Keratinocyte (primary cell): Measurements from ENCODE around the gene PARD3. TPM values are rescaled to one million over a fixed set of nuclear protein-coding genes. Genes with fewer than 3 reads are reported as not detected.

ENCODE experiments used
- DNase-seq: peaks from one replicate; pipeline ENCODE4 v3.0.0-alpha.2; 2011; ENCODE audit warnings: low read depth, missing footprints, low spot score
- FAIRE-seq: peaks from 2 replicates; lab custom pipeline; 2011; peaks lifted over from hg19 to GRCh38; lab: Jason Lieb, UNC
- H2AFZ ChIP-seq: 2 replicates; pipeline ENCODE4 v1.6.0; 2012; ENCODE audit warnings: low read length, control low read depth, inconsistent platforms; ENCODE audit not compliant: control insufficient read depth
- H3K27ac ChIP-seq: 2 replicates; pipeline ENCODE4 v1.5.1; 2011; ENCODE audit warnings: low read length; ENCODE audit not compliant: control insufficient read depth, insufficient read depth
- H3K27me3 ChIP-seq: 3 replicates; pipeline ENCODE4 v1.6.0; 2011; ENCODE audit warnings: low read length; ENCODE audit not compliant: control insufficient read depth, insufficient read depth; ENCODE audit errors: extremely low read depth
- H3K36me3 ChIP-seq, 2 experiments: 2 replicates in 1 of 2; 3 replicates in 1 of 2; pipeline ENCODE4 v1.5.1; 2011; ENCODE audit warnings: low read length in 2 of 2, mild to moderate bottlenecking in 1 of 2; ENCODE audit not compliant: control insufficient read depth in 2 of 2, insufficient read depth in 2 of 2; ENCODE audit errors: extremely low read depth in 1 of 2
- H3K4me1 ChIP-seq: 3 replicates; pipeline ENCODE4 v1.5.1; 2011; ENCODE audit warnings: low read length; ENCODE audit not compliant: control insufficient read depth, insufficient read depth; ENCODE audit errors: extremely low read depth
- H3K4me2 ChIP-seq: 3 replicates; pipeline ENCODE4 v1.6.0; 2011; ENCODE audit warnings: low read depth, low read length; ENCODE audit not compliant: control insufficient read depth, insufficient read depth; ENCODE audit errors: extremely low read depth
- H3K4me3 ChIP-seq, 3 experiments: fragments of 200-600 bp in 1 of 3; sonication (generic) in 1 of 3; 2 replicates in 2 of 3; 3 replicates in 1 of 3; pipeline ENCODE4 v1.5.1; 2011 to 2016; ENCODE audit warnings: low read length in 3 of 3, mild to moderate bottlenecking in 3 of 3, control low read depth in 2 of 3, inconsistent platforms in 1 of 3, low read depth in 1 of 3, mixed read lengths in 1 of 3, mixed run types in 1 of 3, moderate library complexity in 1 of 3; ENCODE audit not compliant: control insufficient read depth in 2 of 3, insufficient read depth in 2 of 3; ENCODE audit errors: extremely low read depth in 1 of 3
- H3K79me2 ChIP-seq: 2 replicates; pipeline ENCODE4 v1.6.0; 2012; ENCODE audit warnings: low read length; ENCODE audit not compliant: control insufficient read depth, insufficient read depth
- H3K9ac ChIP-seq: 3 replicates; pipeline ENCODE4 v1.6.0; 2011; ENCODE audit warnings: low read length; ENCODE audit not compliant: control insufficient read depth, insufficient read depth; ENCODE audit errors: extremely low read depth
- H3K9me1 ChIP-seq: 3 replicates; pipeline ENCODE4 v1.6.0; 2011; ENCODE audit warnings: low read length; ENCODE audit not compliant: control insufficient read depth, insufficient read depth; ENCODE audit errors: extremely low read depth
- H3K9me3 ChIP-seq: 2 replicates; pipeline ENCODE4 v1.5.1; 2012; ENCODE audit warnings: low read depth, low read length; ENCODE audit not compliant: control insufficient read depth
- H4K20me1 ChIP-seq: 3 replicates; pipeline ENCODE4 v1.6.0; 2011; ENCODE audit warnings: low read length; ENCODE audit not compliant: control insufficient read depth, insufficient read depth; ENCODE audit errors: extremely low read depth
- CTCF ChIP-seq, 3 experiments: IDR thresholded peaks in 1 of 3; conservative IDR thresholded peaks in 1 of 3; optimal IDR thresholded peaks in 1 of 3; 2 replicates in 2 of 3; 3 replicates in 1 of 3; pipeline versions ENCODE3 to v1.5.1; 2011; ENCODE audit warnings: low read length in 3 of 3, mild to moderate bottlenecking in 3 of 3, moderate library complexity in 2 of 3, control low read depth in 1 of 3, inconsistent platforms in 1 of 3; ENCODE audit not compliant: insufficient read depth in 2 of 3; ENCODE audit errors: extremely low read depth in 1 of 3
- EZH2 ChIP-seq: IDR thresholded peaks from one replicate; pipeline ENCODE4 v1.6.1; 2012; ENCODE audit warnings: inconsistent platforms, mild to moderate bottlenecking, low read length, moderate library complexity
- dilution Hi-C: fragments of 300-500 bp; cut with MboI; formaldehyde crosslinking; loops from one replicate; pipeline ENCODE4 v1.7.0; 2020; ENCODE audit warnings: low sequenced_read_pairs; ENCODE audit not compliant: extremely low pct_ligation_motif_present
- polyA plus RNA-seq, 5 experiments: library from polyadenylated mRNA; depleted of rRNA in 3 of 5; stranded (reverse) in 3 of 5; stranded (forward) in 1 of 5; unstranded in 1 of 5; fragments of >200 nt; gene quantifications; 1 replicate in 1 of 5; 2 replicates in 3 of 5; 3 replicates in 1 of 5; pipeline versions ENCODE4 v1.2.1 to v1.2.3, GENCODE V29; 2011 to 2012; ENCODE audit warnings: missing spikeins in 2 of 5, low read depth in 1 of 5, low replicate concordance in 1 of 5

PARD3 gene
- polyA plus RNA-seq, 1 donor (not counting 4 experiments of a cell fraction or from before 2014, with no cell fraction given) = 46.4 TPM

- Histone ChIP-seq H3K27me3 (no peaks in the 10 kb centered on the region), H3K9ac (no peak overlapping the region), H3K4me1 (peaks cover 7% of the 10 kb centered on the region), H3K9me3 (no peaks in the 10 kb centered on the region), H3K79me2 (no peaks in the 10 kb centered on the region), H3K36me3 (no peaks in the 10 kb centered on the region), H4K20me1 (no peaks in the 10 kb centered on the region), H2AFZ (no peak overlapping the region), H3K9me1 (no peaks in the 10 kb centered on the region), H3K4me2 (no peak overlapping the region), H3K4me3 (no peak overlapping the region), H3K27ac (no peak overlapping the region)
- TF ChIP-seq EZH2 = no peak
- dilution Hi-C loops = no loop called here
- FAIRE-seq (peak; percentile 9), DNase-seq (no peak)
These were observed 642.1 kb downstream of the PARD3 start for GRCh38 chr10:34172936-34173533.

GRCh38 chr10:34171957-34172527, 643.1 kb downstream of the PARD3 start:
- no peaks in the 10 kb centered on the region for H3K36me3 ChIP-seq
- H3K9ac ChIP-seq = no peak overlapping the region
- H3K9me3 ChIP-seq = no peaks in the 10 kb centered on the region
- H3K4me3 ChIP-seq = no peak overlapping the region
- peaks cover 7% of the 10 kb centered on the region for H3K4me1 ChIP-seq
- H3K27ac ChIP-seq = no peak overlapping the region
- H3K27me3 ChIP-seq = no peaks in the 10 kb centered on the region
- TF ChIP-seq CTCF (optimal IDR thresholded peaks at IDR 0.05 in 1 of 3, IDR thresholded peaks at IDR 0.05 in 1 of 3, conservative IDR thresholded peaks at IDR 0.05 in 1 of 3; ENCODE audit: extremely low read depth in 1 of 3, insufficient read depth in 2 of 3, low read length in 3 of 3) (no peak), EZH2 (no peak)
- H2AFZ ChIP-seq = no peak overlapping the region
- no peaks in the 10 kb centered on the region for H3K9me1 ChIP-seq
- DNase-seq (no peak), FAIRE-seq (no peak)
- dilution Hi-C loops = no loop called here
- H3K4me2 ChIP-seq = no peak overlapping the region
- H4K20me1 ChIP-seq = no peaks in the 10 kb centered on the region
- H3K79me2 ChIP-seq = no peaks in the 10 kb centered on the region
